Brain microvascular endothelial cell (primary cell): ENCODE measurements around the gene ASPSCR1.

Experiments used
- DNase-seq: peaks from one replicate; pipeline ENCODE4 v3.0.0-alpha.2; 2020
- H3K27ac ChIP-seq: fragments of 250-450 bp; sonication (Bioruptor Pico); 2 replicates; pipeline ENCODE4 v1.5.1; 2020; ENCODE audit warnings: mild to moderate bottlenecking, moderate library complexity
- H3K27me3 ChIP-seq: fragments of 250-450 bp; sonication (Bioruptor Pico); replicated peaks from 2 replicates; pipeline ENCODE4 v1.5.1; 2020; ENCODE audit warnings: mild to moderate bottlenecking
- H3K36me3 ChIP-seq: fragments of 250-450 bp; sonication (Bioruptor Pico); replicated peaks from 2 replicates; pipeline ENCODE4 v1.5.1; 2020; ENCODE audit warnings: mild to moderate bottlenecking
- H3K4me3 ChIP-seq: 2 replicates; pipeline ENCODE4 v1.5.1; 2011; ENCODE audit warnings: low read depth, mild to moderate bottlenecking, control low read depth, low read length, moderate library complexity
- in situ Hi-C: cut with HindIII; loops from 2 replicates; pipeline ENCODE4 v1.10.0; 2017; ENCODE audit warnings: low sequenced_read_pairs, low pct_ligation_motif_present
- TF ChIP-seq, protein P1 (sequence below): IDR thresholded peaks from 2 replicates; pipeline ENCODE4 v1.5.1; 2011; ENCODE audit warnings: low read depth, mild to moderate bottlenecking, moderate library complexity, low read length, control low read depth, inconsistent platforms; ENCODE audit errors: missing control alignments

ASPSCR1 gene

GRCh38 chr17:82000803-82001570, 23.6 kb downstream of the ASPSCR1 start:
- no peak for DNase-seq
- H3K36me3 ChIP-seq = no peaks in the 10 kb centered on the region
- no peak overlapping the region for H3K4me3 ChIP-seq
- no peak overlapping the region for H3K27ac ChIP-seq
- in situ Hi-C loops = no loop called here
- TF ChIP-seq, protein P1, sequence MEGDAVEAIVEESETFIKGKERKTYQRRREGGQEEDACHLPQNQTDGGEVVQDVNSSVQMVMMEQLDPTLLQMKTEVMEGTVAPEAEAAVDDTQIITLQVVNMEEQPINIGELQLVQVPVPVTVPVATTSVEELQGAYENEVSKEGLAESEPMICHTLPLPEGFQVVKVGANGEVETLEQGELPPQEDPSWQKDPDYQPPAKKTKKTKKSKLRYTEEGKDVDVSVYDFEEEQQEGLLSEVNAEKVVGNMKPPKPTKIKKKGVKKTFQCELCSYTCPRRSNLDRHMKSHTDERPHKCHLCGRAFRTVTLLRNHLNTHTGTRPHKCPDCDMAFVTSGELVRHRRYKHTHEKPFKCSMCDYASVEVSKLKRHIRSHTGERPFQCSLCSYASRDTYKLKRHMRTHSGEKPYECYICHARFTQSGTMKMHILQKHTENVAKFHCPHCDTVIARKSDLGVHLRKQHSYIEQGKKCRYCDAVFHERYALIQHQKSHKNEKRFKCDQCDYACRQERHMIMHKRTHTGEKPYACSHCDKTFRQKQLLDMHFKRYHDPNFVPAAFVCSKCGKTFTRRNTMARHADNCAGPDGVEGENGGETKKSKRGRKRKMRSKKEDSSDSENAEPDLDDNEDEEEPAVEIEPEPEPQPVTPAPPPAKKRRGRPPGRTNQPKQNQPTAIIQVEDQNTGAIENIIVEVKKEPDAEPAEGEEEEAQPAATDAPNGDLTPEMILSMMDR = no peak
- no peaks in the 10 kb centered on the region for H3K27me3 ChIP-seq

- Histone ChIP-seq H3K27ac (no peak overlapping the region), H3K27me3 (no peaks in the 10 kb centered on the region), H3K4me3 (no peak overlapping the region), H3K36me3 (no peaks in the 10 kb centered on the region)
- in situ Hi-C loops = no loop called here
- no peak for DNase-seq
- TF ChIP-seq, protein P1 = no peak
Observed at GRCh38 chr17:82001571-82002056, 24.2 kb downstream of the ASPSCR1 start.

DNA sequence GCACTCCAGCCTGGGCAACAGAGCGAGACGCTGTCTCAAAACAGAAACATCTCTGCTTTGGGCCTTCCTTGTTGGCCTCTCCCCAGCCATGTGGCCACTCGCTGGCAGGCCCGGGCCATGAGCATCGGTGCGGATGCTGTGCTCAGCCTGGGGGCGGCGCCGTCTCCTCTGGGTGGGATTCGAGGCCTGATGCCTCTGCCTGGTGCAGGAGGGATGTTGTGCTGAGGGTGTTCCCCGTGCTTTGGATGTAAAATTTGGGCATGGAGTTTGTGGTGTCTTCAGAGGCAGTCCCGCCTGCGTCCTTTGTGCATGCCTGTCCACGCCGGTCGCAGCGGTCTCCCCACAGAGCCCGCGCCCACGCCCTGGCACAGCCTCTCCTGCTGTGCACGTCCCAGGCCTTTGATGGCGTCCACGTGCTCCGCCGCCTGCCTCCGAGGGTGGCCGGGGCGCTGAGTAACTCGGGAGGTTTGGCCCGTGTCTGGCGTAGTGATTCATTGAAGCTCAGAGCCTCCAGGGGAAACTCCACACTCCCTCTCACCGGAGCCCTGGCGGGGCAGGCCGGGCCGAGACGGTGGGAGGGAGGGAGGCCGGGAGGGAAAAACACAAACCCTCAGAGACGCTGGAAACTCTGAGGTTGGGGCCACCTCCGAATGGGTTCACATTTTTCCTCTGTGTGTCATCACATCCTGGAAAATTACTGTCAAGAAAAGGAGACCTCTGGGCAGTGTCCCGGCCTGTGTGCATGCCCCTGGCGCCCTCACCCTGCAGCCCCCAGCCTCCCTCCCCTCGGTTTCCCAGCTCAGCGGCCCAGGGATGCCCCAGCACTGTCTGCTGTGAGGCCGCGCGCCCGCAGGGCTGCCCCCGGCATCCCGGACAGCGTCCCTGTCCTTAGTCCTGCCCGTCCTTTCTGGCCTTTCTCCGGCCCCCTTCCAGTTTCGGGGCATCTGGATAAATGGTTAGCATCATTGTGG, 26.3 kb downstream of the ASPSCR1 start:
- TF ChIP-seq, protein P1 = no peak
- H3K4me3 ChIP-seq = no peak overlapping the region

GRCh38 chr17:82004517-82005455, 27.4 kb downstream of the ASPSCR1 start:
- Histone ChIP-seq H3K27me3 (no peaks in the 10 kb centered on the region), H3K36me3 (no peaks in the 10 kb centered on the region), H3K27ac (no peak overlapping the region), H3K4me3 (no peak overlapping the region)
- TF ChIP-seq, protein P1 = no peak
- in situ Hi-C loops = no loop called here
- no peak for DNase-seq

More for the DNA sequence above, 26.3 kb downstream of the ASPSCR1 start:
- no peaks in the 10 kb centered on the region for H3K27me3 ChIP-seq
- in situ Hi-C loops = no loop called here
- DNase-seq = peak; percentile 93
- H3K36me3 ChIP-seq = no peaks in the 10 kb centered on the region
- peak overlapping the region; percentile 20 for H3K27ac ChIP-seq

- Histone ChIP-seq H3K27me3 (no peaks in the 10 kb centered on the region), H3K27ac (no peak overlapping the region), H3K36me3 (no peaks in the 10 kb centered on the region), H3K4me3 (no peak overlapping the region)
- no peak for DNase-seq
- TF ChIP-seq, protein P1 = no peak
- in situ Hi-C loops = no loop called here
Observed at GRCh38 chr17:82005701-82006348, 28.4 kb downstream of the ASPSCR1 start.
